Neuronal stem cell (in vitro differentiated cells): ENCODE data around the gene VN1R2.
"Not testable (repeated sequence)": the region's sequence is repeated elsewhere in the genome, so short reads cannot be mapped to it uniquely, and the experiment has no call there.

ENCODE experiments used
- DNase-seq: peaks from one replicate; pipeline ENCODE4 v3.0.0-alpha.2; 2013; ENCODE audit warnings: low spot score
- H2AFZ ChIP-seq: one replicate; pipeline ENCODE4 v1.6.1; 2013; ENCODE audit warnings: mild to moderate bottlenecking, low read length, inconsistent platforms
- H2AK5ac ChIP-seq: 2 replicates; pipeline ENCODE4 v1.6.1; 2013; ENCODE audit warnings: low read depth, mild to moderate bottlenecking, inconsistent platforms, low read length, moderate library complexity, mixed read lengths
- H2BK120ac ChIP-seq: 2 replicates; pipeline ENCODE4 v1.6.1; 2013; ENCODE audit warnings: low read depth, mild to moderate bottlenecking, inconsistent platforms, low read length, moderate library complexity, mixed read lengths
- H2BK12ac ChIP-seq: one replicate; pipeline ENCODE4 v1.6.1; 2013; ENCODE audit warnings: low read length, inconsistent platforms
- H2BK15ac ChIP-seq: 2 replicates; pipeline ENCODE4 v1.6.1; 2013; ENCODE audit warnings: mild to moderate bottlenecking, low read length, inconsistent platforms, mixed read lengths
- H2BK5ac ChIP-seq: one replicate; pipeline ENCODE4 v1.6.1; 2013; ENCODE audit warnings: inconsistent platforms, mild to moderate bottlenecking, low read length, moderate library complexity
- H3K14ac ChIP-seq: one replicate; pipeline ENCODE4 v1.6.1; 2013; ENCODE audit warnings: low read length, inconsistent platforms
- H3K18ac ChIP-seq: 2 replicates; pipeline ENCODE4 v1.6.1; 2013; ENCODE audit warnings: low read length, inconsistent platforms
- H3K23ac ChIP-seq: 2 replicates; pipeline ENCODE4 v1.6.1; 2013; ENCODE audit warnings: low read depth, mild to moderate bottlenecking, mixed read lengths, low read length, inconsistent platforms; ENCODE audit not compliant: poor library complexity
- H3K27ac ChIP-seq: replicated peaks from 3 replicates; pipeline ENCODE4 v1.5.1; 2013; ENCODE audit warnings: low read length, inconsistent platforms
- H3K27me3 ChIP-seq, 3 experiments: 2 replicates each; pipeline ENCODE4 v1.6.1; 2013; ENCODE audit warnings: low read length in 3 of 3, mild to moderate bottlenecking in 2 of 3, inconsistent platforms in 1 of 3, low read depth in 1 of 3, mixed read lengths in 1 of 3, moderate library complexity in 1 of 3; ENCODE audit not compliant: control insufficient read depth in 3 of 3, insufficient read depth in 3 of 3
- H3K36me3 ChIP-seq, 2 donors: replicated peaks in 1 of 2; 2 replicates each; pipeline ENCODE4 v1.6.1; 2013; ENCODE audit warnings: low read length in 2 of 2; ENCODE audit not compliant: control insufficient read depth in 2 of 2, insufficient read depth in 2 of 2
- H3K4ac ChIP-seq: 2 replicates; pipeline ENCODE4 v1.6.1; 2013; ENCODE audit warnings: inconsistent platforms, mild to moderate bottlenecking, low read length, moderate library complexity
- H3K4me1 ChIP-seq, 2 donors: 1 replicate in 1 of 2; 2 replicates in 1 of 2; pipeline ENCODE4 v1.6.1; 2013; ENCODE audit warnings: low read length in 2 of 2, low read depth in 1 of 2; ENCODE audit not compliant: control insufficient read depth in 2 of 2, insufficient read depth in 1 of 2
- H3K4me2 ChIP-seq: one replicate; pipeline ENCODE4 v1.6.1; 2013; ENCODE audit warnings: mild to moderate bottlenecking, low read length, inconsistent platforms; ENCODE audit not compliant: insufficient read depth, poor library complexity, severe bottlenecking
- H3K4me3 ChIP-seq, 2 donors: 2 replicates each; pipeline ENCODE4 v1.5.1; 2013; ENCODE audit warnings: low read length in 2 of 2, mild to moderate bottlenecking in 2 of 2, inconsistent platforms in 1 of 2, moderate library complexity in 1 of 2
- H3K79me1 ChIP-seq: one replicate; pipeline ENCODE4 v1.6.1; 2013; ENCODE audit warnings: low read depth, mild to moderate bottlenecking, inconsistent platforms, low read length, moderate library complexity
- H3K9ac ChIP-seq: one replicate; pipeline ENCODE4 v1.6.1; 2013; ENCODE audit warnings: mild to moderate bottlenecking, low read depth, low read length, inconsistent platforms; ENCODE audit not compliant: poor library complexity
- H3K9me3 ChIP-seq, 2 donors: replicated peaks in 1 of 2; 2 replicates each; pipeline versions ENCODE3 to v1.6.1; 2013; ENCODE audit warnings: low read length in 2 of 2, mild to moderate bottlenecking in 2 of 2, inconsistent platforms in 1 of 2, low read depth in 1 of 2, mixed read lengths in 1 of 2, moderate library complexity in 1 of 2; ENCODE audit not compliant: control insufficient read depth in 2 of 2, insufficient read depth in 1 of 2
- H4K8ac ChIP-seq: one replicate; pipeline ENCODE4 v1.6.1; 2013; ENCODE audit warnings: low read depth, mild to moderate bottlenecking, inconsistent platforms, low read length, moderate library complexity
- H4K91ac ChIP-seq: one replicate; pipeline ENCODE4 v1.6.1; 2013; ENCODE audit warnings: low read length, low read depth, mild to moderate bottlenecking, inconsistent platforms; ENCODE audit not compliant: poor library complexity
- WGBS, 2 donors: extraction: QIAGEN DNeasy Blood & Tissue Kit; methylation state at CpG; one replicate each; pipeline ENCODE4 v1.1.7; 2013; ENCODE audit warnings: missing lambda C conversion rate in 2 of 2, mixed read lengths in 1 of 2; ENCODE audit not compliant: insufficient read length in 2 of 2, insufficient replicate concordance in 1 of 2; ENCODE audit errors: extremely low coverage in 2 of 2; 5-methylcytosine and 5-hydroxymethylcytosine counted together

Gene VN1R2

GRCh38 chr19:53267623-53268022, 9.5 kb downstream of the VN1R2 start, which contains the start of gene VN1R4:
Gene VN1R4 (minus strand): TSS chr19:53267723. CDS start chr19:53267665, 58 bp downstream.
- H3K4me3 ChIP-seq, H3K9me3 ChIP-seq, H2AK5ac ChIP-seq, H3K14ac ChIP-seq, DNase-seq, H3K4me2 ChIP-seq, H2BK5ac ChIP-seq, H4K91ac ChIP-seq, H3K79me1 ChIP-seq, H3K18ac ChIP-seq, H4K8ac ChIP-seq, H3K4ac ChIP-seq, H3K27ac ChIP-seq, H3K27me3 ChIP-seq, H3K9ac ChIP-seq, H2AFZ ChIP-seq, H2BK120ac ChIP-seq, H3K4me1 ChIP-seq, H3K36me3 ChIP-seq, H3K23ac ChIP-seq, H2BK12ac ChIP-seq, H2BK15ac ChIP-seq: not testable (repeated sequence)
- WGBS, 2 donors, result no CpG with 5 or more reads among the region's 5 CpGs

GRCh38 chr19:53269861-53270260, 11.8 kb downstream of the VN1R2 start:
- H3K36me3 ChIP-seq, H2AK5ac ChIP-seq, H3K4ac ChIP-seq, H3K18ac ChIP-seq, H2AFZ ChIP-seq, H2BK120ac ChIP-seq, H3K9me3 ChIP-seq, H3K79me1 ChIP-seq, H3K14ac ChIP-seq, H2BK5ac ChIP-seq, DNase-seq, H4K8ac ChIP-seq, H3K9ac ChIP-seq, H3K27ac ChIP-seq, H2BK15ac ChIP-seq, H3K27me3 ChIP-seq, H3K4me1 ChIP-seq, H2BK12ac ChIP-seq, H3K4me2 ChIP-seq, H4K91ac ChIP-seq, H3K4me3 ChIP-seq, H3K23ac ChIP-seq: not testable (repeated sequence)
- no CpG with 5 or more reads among the region's 27 CpGs for WGBS, 2 donors

- no peaks in the 10 kb centered on the region for H3K4me1 ChIP-seq
- H3K18ac ChIP-seq, result no peak overlapping the region
- no peak overlapping the region for H2BK5ac ChIP-seq
- peaks cover 5 to 8% of the 10 kb centered on the region in 2 donors for H3K9me3 ChIP-seq
- H3K9ac ChIP-seq, result no peak overlapping the region
- no peak overlapping the region for H2AK5ac ChIP-seq
- H3K27me3 ChIP-seq, result no peaks in the 10 kb centered on the region
- no peak overlapping the region for H4K8ac ChIP-seq
- H2BK15ac ChIP-seq, result no peak overlapping the region
- H3K23ac ChIP-seq, result no peak overlapping the region
- H2BK12ac ChIP-seq, result no peak overlapping the region
- no peak overlapping the region for H3K4me2 ChIP-seq
- no peak overlapping the region for H2BK120ac ChIP-seq
- H3K79me1 ChIP-seq, result no peaks in the 10 kb centered on the region
- no peak overlapping the region for H3K4ac ChIP-seq
- H3K36me3 ChIP-seq, result no peaks in the 10 kb centered on the region
- H3K4me3 ChIP-seq, result no peak overlapping the region
- H2AFZ ChIP-seq, result no peak overlapping the region
- H3K27ac ChIP-seq, result no peak overlapping the region
- WGBS, 2 donors, result no CpG with 5 or more reads among the region's 9 CpGs
- no peak overlapping the region for H4K91ac ChIP-seq
- no peak overlapping the region for H3K14ac ChIP-seq
- no peak for DNase-seq
Observed at GRCh38 chr19:53272044-53272443, 14.0 kb downstream of the VN1R2 start.

GRCh38 chr19:53275480-53275879, 17.4 kb downstream of the VN1R2 start:
- Histone ChIP-seq H3K4me2 (no peak overlapping the region), H2BK15ac (no peak overlapping the region), H3K4me3 (no peak overlapping the region), H3K79me1 (no peaks in the 10 kb centered on the region), H3K9ac (no peak overlapping the region), H4K8ac (no peak overlapping the region), H3K4ac (no peak overlapping the region), H3K4me1 (no peaks in the 10 kb centered on the region), H2BK5ac (no peak overlapping the region), H2BK120ac (no peak overlapping the region), H2AK5ac (no peak overlapping the region), H3K18ac (no peak overlapping the region), H3K27me3 (no peaks in the 10 kb centered on the region), H3K14ac (no peak overlapping the region), H4K91ac (no peak overlapping the region), H3K27ac (no peak overlapping the region), H3K23ac (no peak overlapping the region), H3K9me3 (peaks cover 9 to 10% of the 10 kb centered on the region in 2 donors), H2AFZ (no peak overlapping the region), H3K36me3 (no peaks in the 10 kb centered on the region), H2BK12ac (no peak overlapping the region)
- WGBS, 2 donors, result no CpG with 5 or more reads among the region's 2 CpGs
- DNase-seq, result no peak
